ENCODE data around the gene NLRP7.

The NLRP7 gene

DNA sequence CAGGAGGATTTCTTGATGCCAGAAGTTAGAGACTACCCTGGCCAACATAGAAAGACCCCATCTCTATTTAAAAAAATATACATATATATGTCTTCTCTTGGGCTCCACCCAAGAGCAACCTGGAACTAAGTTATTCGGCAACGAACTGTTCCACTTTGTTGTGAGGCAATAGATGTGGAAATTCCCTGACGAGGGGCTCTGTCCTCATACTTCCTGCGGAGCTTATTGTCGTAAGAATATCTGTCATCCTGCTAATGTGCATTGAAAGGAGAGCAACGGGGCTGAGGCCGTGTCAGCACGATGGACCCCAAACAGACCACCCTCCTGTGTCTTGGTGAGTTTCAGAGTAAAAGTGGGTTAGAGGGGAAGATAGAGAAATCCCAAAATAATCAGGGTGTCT, 73.3 kb downstream of the NLRP7 start, which contains the start of gene FCAR:
TSS of gene FCAR (plus strand) at position 246 of the 400 bp plus-strand sequence. CDS start at position 301, 55 bp downstream.
- no peak for DNase-seq (ENCODE audit: low read depth in 2 of 2)

Data from fibroblast of skin of left biceps (primary cell).